Measurements from ENCODE around the gene MEGF9.
"Not testable (repeated sequence)": the region's sequence is repeated elsewhere in the genome, so short reads cannot be mapped to it uniquely, and the experiment has no call there.

The MEGF9 gene

DNA sequence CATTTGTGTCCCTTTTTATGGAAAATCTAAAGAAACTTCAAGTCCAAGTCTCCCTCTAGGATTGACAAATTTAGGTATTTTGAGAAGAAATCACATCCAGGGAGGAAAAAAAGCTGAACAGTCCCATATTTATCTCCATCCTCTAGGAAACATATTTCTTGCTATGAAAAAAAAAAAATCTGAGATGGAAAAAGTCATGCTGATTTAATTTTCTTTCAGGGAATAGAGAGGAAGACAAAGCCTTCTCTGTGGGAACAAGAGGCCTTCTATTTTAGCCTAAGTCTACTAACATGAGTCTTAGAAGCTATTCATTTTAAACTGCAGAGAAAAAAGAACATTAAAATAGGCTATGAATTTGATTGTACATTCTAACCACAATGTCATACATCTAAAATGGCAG, 71.2 kb downstream of the MEGF9 start:
- POLR2A ChIA-PET (ENCODE audit: low non-redundant PET), result no interaction called here
- CTCF ChIA-PET, result no interaction called here
- TF ChIP-seq, protein P1, sequence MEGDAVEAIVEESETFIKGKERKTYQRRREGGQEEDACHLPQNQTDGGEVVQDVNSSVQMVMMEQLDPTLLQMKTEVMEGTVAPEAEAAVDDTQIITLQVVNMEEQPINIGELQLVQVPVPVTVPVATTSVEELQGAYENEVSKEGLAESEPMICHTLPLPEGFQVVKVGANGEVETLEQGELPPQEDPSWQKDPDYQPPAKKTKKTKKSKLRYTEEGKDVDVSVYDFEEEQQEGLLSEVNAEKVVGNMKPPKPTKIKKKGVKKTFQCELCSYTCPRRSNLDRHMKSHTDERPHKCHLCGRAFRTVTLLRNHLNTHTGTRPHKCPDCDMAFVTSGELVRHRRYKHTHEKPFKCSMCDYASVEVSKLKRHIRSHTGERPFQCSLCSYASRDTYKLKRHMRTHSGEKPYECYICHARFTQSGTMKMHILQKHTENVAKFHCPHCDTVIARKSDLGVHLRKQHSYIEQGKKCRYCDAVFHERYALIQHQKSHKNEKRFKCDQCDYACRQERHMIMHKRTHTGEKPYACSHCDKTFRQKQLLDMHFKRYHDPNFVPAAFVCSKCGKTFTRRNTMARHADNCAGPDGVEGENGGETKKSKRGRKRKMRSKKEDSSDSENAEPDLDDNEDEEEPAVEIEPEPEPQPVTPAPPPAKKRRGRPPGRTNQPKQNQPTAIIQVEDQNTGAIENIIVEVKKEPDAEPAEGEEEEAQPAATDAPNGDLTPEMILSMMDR (conservative IDR thresholded peaks at IDR 0.05; ENCODE audit: low read depth), result no peak
- H3K27ac ChIP-seq, result no peak overlapping the region
- DNase-seq (ENCODE audit: low spot score), result no peak

DNA sequence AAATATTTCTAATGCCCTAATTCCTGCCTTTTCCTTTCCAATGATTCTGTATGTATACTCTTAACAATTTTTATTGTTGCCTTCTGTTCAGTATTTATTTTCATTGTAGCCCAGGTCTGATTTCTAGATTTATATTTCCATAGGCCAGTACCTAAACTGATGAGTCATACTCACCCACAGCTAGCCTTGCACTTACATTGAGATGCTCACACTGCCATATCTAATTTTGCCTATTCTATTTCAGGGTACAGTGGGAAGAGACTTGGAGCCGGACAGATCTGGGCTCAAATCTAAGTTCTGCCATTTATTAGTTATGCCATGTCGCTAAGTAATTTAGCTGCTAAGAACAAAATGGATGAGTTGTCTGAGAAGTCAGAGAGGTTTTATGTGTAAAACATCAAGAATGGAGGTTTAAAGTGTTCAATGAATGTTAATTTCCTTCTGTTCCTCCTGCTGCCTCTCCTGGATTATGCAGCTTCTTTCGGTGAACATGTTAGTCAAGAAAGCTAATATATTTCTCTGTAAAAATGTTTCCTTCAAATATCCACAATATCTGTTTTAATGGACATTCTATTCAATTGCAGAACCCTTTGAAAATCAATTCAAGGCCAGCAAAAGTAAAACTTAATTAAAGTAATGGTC, 72.0 kb downstream of the MEGF9 start:
- ChIA-PET CTCF (interaction anchor here (0.7 to 1.0 kb wide), 2 partner anchors 22 to 121 kb away, joined by 3 read pairs; no protein-coding TSS in a partner anchor), POLR2A (ENCODE audit: low non-redundant PET) (no interaction called here)
- H3K27ac ChIP-seq, result no peak overlapping the region
- DNase-seq (ENCODE audit: low spot score), result no peak
- TF ChIP-seq, protein P1 (conservative IDR thresholded peaks at IDR 0.05; ENCODE audit: low read depth), result no peak

DNA sequence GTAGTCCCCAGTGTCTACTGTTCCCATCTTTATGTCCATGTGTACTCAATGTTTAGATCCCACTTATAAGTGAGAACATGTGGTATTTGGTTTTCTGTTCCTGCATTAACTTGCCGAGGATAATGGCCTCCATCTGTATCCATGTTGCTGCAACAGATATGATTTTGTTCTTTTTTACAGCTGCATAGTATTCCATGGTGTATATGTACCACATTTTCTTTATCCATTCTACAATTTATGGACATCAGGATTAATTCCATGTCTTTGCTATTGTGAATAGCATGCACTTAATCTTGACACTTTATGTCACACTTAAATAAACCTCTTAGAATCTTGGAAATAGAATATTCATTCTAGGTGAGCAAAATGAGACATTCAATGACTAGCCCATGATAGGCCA, 73.4 kb downstream of the MEGF9 start:
- POLR2A ChIA-PET (ENCODE audit: low non-redundant PET); DNase-seq (ENCODE audit: low spot score); H3K27ac ChIP-seq: not testable (repeated sequence)
- CTCF ChIA-PET, result interaction anchor here (0.6 kb wide), 1 partner anchor 750 kb away, joined by 3 read pairs; no protein-coding TSS in a partner anchor

DNA sequence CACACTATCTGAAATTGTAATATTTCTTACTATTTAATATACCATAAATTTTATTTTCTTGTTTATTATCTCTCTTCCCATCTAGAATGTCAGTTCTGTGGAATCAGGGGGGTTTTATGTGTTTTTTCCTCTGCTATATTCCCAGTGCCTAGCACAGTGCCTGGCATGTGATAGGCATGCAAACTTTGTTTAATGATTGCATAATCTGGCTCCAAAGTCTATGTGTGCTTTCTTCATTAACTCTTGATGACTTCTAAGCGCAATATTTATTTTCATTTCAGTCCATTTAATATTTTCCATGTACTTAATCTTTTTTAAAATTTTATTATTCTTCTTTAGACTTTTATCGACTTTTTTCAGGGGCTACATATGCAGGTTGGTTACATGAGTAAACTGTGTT, 73.9 kb downstream of the MEGF9 start:
- no peak for DNase-seq (ENCODE audit: low spot score)
- POLR2A ChIA-PET (ENCODE audit: low non-redundant PET), result no interaction called here
- TF ChIP-seq, protein P1 (conservative IDR thresholded peaks at IDR 0.05; ENCODE audit: low read depth), result no peak
- CTCF ChIA-PET, result no interaction called here
- no peak overlapping the region for H3K27ac ChIP-seq

DNA sequence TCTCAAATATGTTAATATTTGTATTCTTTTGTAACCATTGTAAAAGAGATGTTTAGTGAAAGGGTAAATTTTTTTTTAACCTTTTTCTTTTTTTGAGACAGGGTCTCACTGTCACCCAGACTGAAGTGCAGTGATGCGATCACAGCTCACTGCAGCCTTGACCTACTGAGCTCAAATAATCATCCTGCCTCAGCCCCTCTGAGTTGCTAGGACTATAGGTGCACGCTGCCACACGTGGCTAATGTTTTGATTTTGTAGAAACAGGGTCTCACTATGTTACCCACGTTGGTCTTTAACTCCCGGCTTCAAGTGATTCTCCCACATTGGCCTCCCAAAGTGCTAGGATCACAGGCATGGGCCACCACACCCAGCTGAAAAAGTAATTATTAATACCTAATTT, 76.4 kb downstream of the MEGF9 start:
- DNase-seq (ENCODE audit: low spot score), result no peak
- ChIA-PET POLR2A (ENCODE audit: low non-redundant PET) (no interaction called here), CTCF (interaction anchor here (0.6 to 1.2 kb wide), 3 partner anchors 18 to 299 kb away, joined by 3 to 6 read pairs (median 3); no protein-coding TSS in a partner anchor)
- TF ChIP-seq, protein P1 (conservative IDR thresholded peaks at IDR 0.05; ENCODE audit: low read depth), result no peak
- H3K27ac ChIP-seq, result no peak overlapping the region

- CTCF ChIA-PET, result interaction anchor here (0.7 kb wide), 1 partner anchor 1104 kb away, joined by 5 read pairs; no protein-coding TSS in a partner anchor
These were observed 77.9 kb downstream of the MEGF9 start for GRCh38 chr9:120636194-120636957.

More at GRCh38 chr9:120636194-120636957, 77.9 kb downstream of the MEGF9 start:
- POLR2A ChIA-PET (ENCODE audit: low non-redundant PET), result no interaction called here
- DNase-seq (ENCODE audit: low spot score), result no peak
- no peak overlapping the region for H3K27ac ChIP-seq
- TF ChIP-seq, protein P1 (conservative IDR thresholded peaks at IDR 0.05; ENCODE audit: low read depth), result no peak
